ENCODE results near the gene OR2V1.
"Not testable (repeated sequence)": the region's sequence is repeated elsewhere in the genome, so short reads cannot be mapped to it uniquely, and the experiment has no call there.

Gene OR2V1

GRCh38 chr5:181130832-181131496, at the start of gene OR2V1:
TSS of gene OR2V1 (minus strand) at chr5:181131169. CDS start at chr5:181125304, 5,865 bp downstream.
- DNase-seq (ENCODE audit: low read depth in 3 of 3, low spot score in 1 of 3): no peak

GRCh38 chr5:181177559-181177958, 46.6 kb upstream of the OR2V1 start:
- DNase-seq (ENCODE audit: low read depth in 3 of 3, low spot score in 1 of 3): not testable (repeated sequence)

DNA sequence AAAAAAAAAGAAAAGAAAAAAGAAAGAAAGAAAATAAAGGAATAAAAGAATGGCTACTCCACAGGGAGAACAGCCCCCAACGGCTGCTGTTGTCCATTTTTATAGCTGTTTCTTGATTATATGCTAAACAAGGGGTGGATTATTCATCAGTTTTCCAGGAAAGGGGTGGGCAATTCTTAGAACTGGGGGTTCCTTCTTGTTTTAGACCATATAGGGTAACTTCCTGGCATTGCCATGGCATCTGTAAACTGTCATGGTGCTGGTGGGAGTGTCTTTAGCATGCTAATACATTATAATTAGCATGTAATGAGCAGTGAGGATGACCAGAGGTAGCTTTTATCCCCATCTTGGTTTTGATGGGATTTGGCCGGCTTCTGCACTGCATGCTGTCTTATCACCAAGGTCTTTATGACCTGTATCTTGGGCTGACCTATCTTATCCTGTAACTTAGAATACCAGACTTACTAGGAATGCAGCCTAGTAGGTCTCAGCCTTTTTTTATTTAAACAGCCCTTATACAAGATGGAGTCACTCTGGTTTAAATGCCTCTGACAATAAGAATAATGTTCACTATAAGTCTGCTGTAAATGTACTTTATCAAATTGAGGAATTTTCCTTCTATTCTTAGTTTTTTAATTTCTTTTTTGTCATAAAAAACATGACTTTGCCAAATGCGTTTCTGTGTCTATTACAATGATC, 45.4 kb upstream of the OR2V1 start:
- no peak for DNase-seq (ENCODE audit: low read depth in 3 of 3, low spot score in 1 of 3)

DNA sequence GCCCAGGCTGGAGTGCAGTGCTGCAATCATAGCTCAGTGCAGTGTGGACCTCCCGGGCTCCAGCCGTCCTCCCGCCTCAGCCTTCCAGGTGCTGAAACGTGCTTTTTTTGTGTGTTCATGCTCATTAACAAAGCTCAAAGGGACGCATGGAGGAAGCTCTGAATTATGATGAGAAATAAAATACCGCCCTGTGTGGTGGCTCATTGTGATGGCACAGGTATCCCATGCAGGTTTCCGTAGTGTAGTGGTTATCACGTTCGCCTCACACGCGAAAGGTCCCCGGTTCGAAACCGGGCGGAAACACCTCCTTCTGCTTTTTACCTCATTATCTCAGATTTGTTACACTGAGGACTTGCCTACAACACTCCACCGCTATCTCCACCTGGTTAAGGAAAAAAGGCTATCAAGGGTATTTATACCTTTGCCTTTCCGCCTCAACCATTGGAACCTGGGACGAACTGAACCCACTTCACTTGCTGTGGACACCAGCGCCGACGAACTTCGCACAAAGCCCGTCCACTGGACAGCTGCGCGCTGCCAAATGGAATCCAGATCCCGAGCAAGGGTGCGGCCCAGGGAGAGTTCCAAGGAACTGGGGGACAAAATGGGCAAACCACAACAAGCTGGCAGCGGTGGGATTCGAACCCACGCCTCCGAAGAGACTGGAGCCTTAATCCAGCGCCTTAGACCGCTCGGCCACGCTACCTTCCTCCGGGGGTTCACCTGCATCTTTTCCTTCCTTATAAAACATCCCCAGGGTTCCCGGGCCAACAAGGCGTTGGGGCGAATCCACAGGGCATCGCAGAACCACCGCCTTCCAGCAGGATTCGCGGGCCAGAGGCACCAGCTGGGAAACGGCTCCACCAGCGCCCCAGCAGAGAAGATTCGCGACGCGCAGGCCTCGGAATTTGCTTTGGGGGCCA, 42.7 kb upstream of the OR2V1 start:
- peak in 1 of 3 donors; percentile 75 for DNase-seq (ENCODE audit: low read depth in 3 of 3, low spot score in 1 of 3)

- DNase-seq (ENCODE audit: low read depth in 3 of 3, low spot score in 1 of 3): peak in 1 of 3 donors; percentile 64
Measured at GRCh38 chr5:181173027-181173419, 42.1 kb upstream of the OR2V1 start.

GRCh38 chr5:181171782-181172181, 40.8 kb upstream of the OR2V1 start:
- no peak for DNase-seq (ENCODE audit: low read depth in 3 of 3, low spot score in 1 of 3)

DNA sequence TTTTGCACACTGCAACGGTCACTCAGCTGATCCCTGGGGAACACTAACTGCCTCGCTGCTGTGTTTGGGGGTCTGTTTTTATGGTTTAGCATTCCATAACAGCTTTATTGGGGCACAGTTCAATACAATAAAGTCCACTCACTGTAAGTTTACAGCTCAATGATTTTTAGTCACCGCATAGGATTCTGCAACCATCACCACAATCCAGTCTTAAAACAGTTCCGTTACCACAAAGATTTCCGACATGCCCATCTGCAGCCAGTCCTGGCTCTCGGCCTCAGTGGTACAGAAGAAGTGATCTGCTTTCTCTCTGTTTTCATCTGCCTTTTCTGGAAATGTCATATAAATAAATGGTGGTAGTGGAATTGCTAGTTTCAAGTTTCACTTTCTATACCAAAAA, 40.0 kb upstream of the OR2V1 start:
- DNase-seq (ENCODE audit: low read depth in 3 of 3, low spot score in 1 of 3): no peak

DNA sequence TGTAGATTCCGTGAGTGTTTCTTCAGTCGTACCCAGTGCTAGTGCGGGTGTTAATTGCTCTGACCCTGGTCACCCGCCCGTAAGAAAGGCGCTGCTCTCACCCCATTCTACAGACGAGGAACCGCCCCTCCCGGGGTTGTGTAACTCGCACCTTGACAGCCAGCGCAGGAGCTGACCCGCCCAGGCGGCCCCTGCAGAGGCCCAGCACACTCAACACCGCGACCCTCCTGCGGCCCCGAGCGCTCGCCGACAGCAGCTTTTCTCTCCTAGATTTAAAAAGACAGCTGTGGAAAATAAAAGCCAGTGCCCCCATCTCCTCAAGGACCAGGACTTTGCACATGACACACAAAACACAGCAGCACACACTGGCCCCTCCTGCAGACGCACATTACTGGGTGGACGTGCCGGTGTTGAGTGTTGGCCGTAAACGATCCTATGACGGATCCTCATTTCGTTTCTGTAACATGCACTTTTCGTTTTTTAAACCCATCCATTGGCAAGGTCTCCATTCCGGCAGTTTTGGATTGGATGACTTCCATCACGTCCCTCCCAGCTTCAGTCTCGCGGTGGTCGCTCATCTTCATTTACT, 39.4 kb upstream of the OR2V1 start:
- no peak for DNase-seq (ENCODE audit: low read depth in 3 of 3, low spot score in 1 of 3)

DNA sequence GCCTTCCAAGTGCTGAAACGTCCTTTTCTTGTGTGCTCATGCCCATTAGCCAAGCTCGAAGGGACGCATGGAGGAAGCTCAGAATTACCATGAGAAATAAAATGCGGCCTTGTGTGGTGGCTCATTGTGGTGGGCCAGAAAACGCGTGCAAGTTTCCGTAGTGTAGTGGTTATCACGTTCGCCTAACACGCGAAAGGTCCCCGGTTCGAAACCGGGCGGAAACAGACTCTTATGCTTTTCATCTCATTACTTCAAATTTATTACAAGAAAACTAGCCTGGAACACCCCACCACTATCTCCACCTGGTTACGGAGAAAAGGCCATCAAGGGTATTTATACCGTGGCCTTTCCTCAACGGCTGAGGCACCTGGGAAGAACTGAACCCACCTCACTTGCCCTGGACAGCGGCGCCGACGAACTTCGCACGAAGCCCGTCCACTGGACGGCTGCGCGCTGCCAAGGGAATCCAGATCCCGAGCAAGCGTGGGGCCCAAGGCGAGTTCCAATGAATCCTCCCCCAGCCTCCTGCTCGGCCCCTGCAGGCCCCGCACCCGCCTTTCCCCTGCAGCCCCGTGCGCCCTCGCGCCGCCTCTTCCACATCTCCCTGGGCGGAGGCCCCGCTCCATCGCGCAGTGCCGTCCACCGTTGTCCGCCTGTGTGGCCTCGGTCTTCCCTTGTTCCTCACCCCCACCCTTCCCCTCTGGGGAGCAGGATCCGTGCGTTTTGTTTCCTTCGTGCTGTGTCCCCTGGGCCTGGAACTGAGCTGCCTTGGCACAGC, 38.7 kb upstream of the OR2V1 start:
- peak in 2 of 3 donors; percentile 34 to 85 for DNase-seq (ENCODE audit: low read depth in 3 of 3, low spot score in 1 of 3)

DNA sequence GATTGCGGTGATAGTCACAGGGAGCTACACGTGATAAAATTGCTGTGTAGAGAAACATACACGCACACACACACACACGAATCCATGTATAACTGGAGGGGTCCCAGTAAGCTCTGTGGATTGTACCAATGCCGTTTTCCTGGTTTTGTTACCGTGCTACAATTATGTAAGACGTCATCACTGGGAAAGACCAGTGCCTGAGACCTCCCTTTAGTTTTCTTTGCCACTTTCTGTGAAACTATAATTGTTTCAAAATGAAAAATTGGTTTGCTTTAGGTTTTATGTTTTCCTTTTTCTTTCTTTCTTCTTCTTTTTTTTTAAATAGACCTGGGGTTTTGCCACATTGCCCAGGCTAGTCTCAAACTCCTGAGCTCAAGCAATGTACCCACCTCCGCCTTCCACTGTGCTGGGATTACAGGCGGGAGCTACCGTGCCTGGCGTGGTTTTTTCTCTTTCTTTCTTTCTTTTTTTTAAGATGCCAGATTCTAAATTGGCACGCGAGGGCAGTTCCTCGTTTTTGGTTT, 37.7 kb upstream of the OR2V1 start:
- DNase-seq (ENCODE audit: low read depth in 3 of 3, low spot score in 1 of 3): no peak

DNA sequence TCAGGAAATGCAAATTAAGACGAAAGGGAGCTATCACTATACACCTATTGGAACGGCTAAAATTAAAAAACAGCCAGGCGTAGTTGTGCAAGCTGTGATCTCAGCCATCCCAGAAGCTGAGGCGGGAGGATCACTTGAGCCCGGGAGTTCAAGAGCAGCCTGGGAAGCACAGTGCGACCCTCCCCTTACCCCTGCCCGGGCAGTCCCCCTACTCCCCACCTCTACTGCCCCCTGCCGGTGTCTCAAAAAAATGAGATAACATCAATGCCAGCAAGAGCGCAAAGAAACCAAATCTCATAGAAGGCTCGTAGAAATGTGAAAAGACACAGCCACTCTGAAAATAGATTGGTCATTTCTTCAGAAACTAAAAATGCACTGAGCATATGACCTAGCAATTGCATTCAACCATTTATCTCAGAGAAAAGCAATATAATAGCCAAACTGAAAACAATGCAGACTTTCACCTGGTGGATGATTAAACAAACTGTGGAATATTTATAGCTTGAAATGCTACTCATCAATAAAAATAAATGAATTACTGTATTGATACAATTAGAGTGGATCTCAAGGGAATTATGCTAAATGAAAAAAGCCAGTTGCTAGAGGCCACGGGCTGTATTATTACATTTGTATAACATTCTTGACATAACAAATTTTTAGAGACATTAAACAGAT, 37.0 kb upstream of the OR2V1 start:
- no peak for DNase-seq (ENCODE audit: low read depth in 3 of 3, low spot score in 1 of 3)

DNA sequence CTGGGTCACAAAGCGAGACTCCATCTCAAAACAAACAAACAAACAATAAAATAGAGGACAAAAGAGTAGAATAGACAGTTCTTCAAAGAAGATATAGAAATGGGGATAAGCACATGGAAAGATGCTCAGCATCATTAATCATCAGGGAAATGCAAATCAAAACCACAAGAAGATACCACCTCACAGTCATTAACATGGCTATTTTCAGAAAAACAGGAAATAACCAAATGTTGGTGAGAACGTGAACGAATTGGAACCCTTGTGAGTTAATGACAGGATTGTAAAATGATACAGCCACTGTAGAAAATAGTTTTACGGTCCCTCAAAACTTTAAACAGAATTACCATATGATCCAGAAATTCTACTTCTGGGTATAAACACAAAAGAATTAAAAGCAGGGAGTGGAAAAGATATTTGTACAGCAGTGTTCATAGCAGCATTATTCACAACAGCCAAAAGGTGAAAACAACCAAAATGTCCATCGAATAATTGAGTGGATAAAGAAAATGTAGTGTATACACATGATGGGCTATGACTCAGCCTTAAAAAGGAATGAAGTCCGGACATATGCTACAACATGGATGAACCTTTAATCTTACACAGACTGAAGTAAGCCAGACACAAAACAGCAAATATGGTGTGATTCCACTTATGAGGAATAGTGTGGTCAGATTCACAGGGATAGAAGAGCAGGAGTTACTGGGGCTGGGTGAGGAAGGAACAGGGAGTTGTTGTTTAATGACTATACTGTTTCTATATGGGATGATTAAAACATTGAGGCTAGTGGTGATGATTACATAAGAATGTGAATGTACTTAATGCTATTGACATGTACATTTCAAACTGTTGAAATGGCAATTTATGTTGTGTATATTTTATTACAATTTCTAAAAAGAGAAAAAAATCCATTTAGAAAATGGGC, 36.1 kb upstream of the OR2V1 start:
- no peak for DNase-seq (ENCODE audit: low read depth in 3 of 3, low spot score in 1 of 3)

DNA sequence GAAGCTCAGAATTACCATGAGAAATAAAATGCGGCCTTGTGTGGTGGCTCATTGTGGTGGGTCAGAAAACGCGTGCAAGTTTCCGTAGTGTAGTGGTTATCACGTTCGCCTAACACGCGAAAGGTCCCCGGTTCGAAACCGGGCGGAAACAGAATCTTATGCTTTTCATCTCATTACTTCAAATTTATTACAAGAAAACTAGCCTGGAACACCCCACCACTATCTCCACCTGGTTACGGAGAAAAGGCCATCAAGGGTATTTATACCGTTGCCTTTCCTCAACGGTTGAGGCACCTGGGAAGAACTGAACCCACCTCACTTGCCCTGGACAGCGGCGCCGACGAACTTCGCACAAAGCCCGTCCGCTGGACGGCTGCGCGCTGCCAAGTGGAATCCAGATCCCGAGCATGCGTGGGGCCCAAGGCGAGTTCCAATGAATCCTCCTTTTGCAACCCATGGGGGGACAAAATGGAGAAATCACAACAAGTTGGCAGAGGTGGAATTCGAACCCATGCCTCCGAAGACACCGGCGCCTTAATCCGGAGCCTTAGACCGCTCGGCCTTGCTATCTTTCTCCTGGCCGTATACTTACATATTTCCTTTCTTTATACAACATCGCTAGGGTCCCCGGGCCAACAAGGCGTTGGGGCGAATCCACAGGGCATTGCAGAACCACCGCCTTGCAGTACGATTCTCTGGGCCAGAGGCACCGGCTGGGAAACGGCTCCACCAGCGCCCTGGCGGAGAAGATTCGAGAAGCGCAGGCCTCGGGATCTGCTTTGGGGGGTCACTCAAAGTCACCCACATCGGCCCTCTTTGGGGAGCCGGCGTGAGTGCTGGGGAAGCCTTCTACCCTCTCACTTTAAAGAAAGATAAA, 33.3 kb upstream of the OR2V1 start:
- peak in 1 of 3 donors; percentile 38 for DNase-seq (ENCODE audit: low read depth in 3 of 3, low spot score in 1 of 3)

DNA sequence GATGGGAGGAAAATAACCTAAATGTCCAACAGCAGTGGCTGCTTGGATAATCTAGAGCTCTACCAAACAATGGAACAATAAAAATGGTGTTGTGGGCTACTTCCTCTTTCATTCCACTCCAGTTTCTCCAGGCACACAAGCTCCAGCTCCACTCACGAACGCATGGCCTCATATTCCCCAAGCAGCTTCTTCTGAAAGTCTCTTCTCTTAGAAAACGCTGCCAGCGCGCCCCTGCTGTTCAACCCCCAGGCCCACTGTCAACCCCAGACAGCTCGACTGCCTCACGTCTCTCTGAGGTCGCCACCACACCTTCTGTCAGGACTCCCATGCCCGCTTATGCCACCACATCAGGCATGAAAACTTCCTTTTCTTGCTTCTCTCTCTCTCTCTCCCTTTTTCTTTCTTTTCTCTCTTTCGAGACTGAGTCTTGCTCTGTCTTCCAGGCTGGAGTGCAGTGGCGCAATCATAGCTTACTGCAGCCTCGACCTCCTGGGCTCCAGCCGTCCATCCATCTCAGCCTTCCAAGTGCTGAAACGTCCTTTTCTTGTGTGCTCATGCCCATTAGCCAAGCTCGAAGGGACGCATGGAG, 32.6 kb upstream of the OR2V1 start:
- no peak for DNase-seq (ENCODE audit: low read depth in 3 of 3, low spot score in 1 of 3)

GRCh38 chr5:181161534-181162175, 30.7 kb upstream of the OR2V1 start:
- no peak for DNase-seq (ENCODE audit: low read depth in 3 of 3, low spot score in 1 of 3)

DNA sequence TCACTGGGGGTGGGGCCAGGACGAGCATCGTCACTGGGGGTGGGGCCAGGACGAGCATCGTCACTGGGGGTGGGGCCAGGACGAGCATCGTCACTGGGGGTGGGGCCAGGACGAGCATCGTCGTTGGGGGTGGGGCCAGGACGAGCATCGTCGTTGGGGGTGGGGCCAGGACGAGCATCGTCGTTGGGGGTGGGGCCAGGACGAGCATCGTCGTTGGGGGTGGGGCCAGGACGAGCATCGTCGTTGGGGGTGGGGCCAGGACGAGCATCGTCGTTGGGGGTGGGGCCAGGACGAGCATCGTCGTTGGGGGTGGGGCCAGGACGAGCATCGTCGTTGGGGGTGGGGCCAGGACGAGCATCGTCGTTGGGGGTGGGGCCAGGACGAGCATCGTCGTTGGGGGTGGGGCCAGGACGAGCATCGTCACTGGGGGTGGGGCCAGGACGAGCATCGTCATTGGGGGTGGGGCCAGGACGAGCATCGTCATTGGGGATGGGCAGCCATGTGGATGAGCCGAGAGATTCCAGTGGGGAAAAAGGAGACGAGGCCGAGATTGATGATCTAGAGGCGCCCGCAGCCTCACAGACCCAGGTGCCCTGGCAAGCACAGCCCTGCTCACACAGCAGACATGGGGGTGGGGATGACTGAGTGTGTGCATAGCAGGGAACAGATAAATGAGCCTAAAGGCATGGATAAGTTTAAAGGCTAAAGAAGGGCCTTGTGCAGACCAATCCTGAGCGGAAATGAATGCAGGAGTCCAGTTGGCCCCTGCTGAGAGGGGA, 30.0 kb upstream of the OR2V1 start:
- DNase-seq (ENCODE audit: low read depth in 3 of 3, low spot score in 1 of 3): peak in 1 of 3 donors; percentile 38

Data from stimulated activated CD4-positive, alpha-beta T cell treated with anti-CD3 and anti-CD28 coated beads, TNF-alpha, amount 100 ng/mL, for 1 hour (primary cell).